Measurements from ENCODE around the gene IPCEF1. TPM values are rescaled to one million over a fixed set of nuclear protein-coding genes. Genes with fewer than 3 reads are reported as not detected.

IPCEF1 gene
- total RNA-seq, 1 experiment from 2014 or later: 1.9 TPM

DNA sequence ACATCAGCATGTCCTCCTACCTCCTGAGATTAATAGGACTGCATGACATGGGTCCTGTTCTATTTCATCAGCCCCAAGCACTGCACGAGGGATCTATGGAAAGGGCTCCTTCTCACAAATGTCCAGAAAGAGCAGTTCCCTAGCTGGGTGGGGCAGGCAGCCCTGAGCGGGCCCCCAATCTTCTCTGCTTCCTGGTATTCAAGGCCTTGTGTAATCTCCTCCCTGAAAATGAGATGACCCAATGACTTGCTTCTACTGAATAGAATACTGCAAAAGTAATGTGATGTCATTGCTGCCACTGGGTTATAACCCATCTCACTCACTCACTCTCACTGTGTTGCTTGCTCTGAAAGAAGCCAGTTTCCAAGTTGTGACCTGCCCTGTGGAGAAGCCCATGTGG, 191.1 kb downstream of the IPCEF1 start:
- ChIA-PET CTCF (no interaction called here), POLR2A (no interaction called here)

DNA sequence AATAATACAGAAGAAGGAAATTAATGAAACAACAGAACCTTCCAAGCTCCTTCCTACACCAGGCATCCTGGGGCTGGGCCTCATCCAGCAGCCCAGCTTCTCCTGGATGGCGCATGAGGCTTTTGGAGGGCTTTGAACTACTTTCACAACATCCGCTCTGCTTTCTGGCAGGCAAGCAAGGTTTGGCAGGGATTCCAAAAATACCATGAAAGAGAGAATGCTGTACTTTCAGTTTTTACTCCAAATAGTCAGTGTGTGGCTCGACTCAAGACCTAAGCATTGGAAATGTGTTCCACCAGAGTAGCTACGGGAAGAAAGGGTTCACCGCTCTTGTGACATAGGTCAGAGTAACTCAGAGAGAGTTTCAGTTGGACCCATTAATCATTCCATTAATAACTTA, 192.2 kb downstream of the IPCEF1 start:
- Histone ChIP-seq H3K36me3 (ENCODE audit: control insufficient read depth, insufficient read depth, low read length) (no peaks in the 10 kb centered on the region), H3K27me3 (replicated peaks; ENCODE audit: control insufficient read depth, insufficient read depth, low read length) (no peaks in the 10 kb centered on the region), H3K4me1 (no peaks in the 10 kb centered on the region), H3K4me3 (ENCODE audit: low read depth, low read length) (no peak overlapping the region), H3K9me3 (no peaks in the 10 kb centered on the region)
- Mint-ChIP-seq H3K9me3 (ENCODE audit: unreplicated experiment) (no peaks in the 10 kb centered on the region), H3K27me3 (ENCODE audit: insufficient read depth, unreplicated experiment) (no peaks in the 10 kb centered on the region), H3K27ac (ENCODE audit: unreplicated experiment) (no peak overlapping the region), H3K4me1 (ENCODE audit: low read depth, unreplicated experiment) (no peaks in the 10 kb centered on the region), H3K36me3 (ENCODE audit: insufficient read depth, unreplicated experiment) (no peaks in the 10 kb centered on the region), H3K4me3 (ENCODE audit: unreplicated experiment) (no peak overlapping the region)
- no peak for DNase-seq
- ChIA-PET CTCF (no interaction called here), POLR2A (no interaction called here)
- intact Hi-C loops (cut with micrococcal nuclease; ENCODE audit: unreplicated experiment): no loop called here
- BruUV-seq (replicated peaks): no TSS peak
- TF ChIP-seq, protein P1, sequence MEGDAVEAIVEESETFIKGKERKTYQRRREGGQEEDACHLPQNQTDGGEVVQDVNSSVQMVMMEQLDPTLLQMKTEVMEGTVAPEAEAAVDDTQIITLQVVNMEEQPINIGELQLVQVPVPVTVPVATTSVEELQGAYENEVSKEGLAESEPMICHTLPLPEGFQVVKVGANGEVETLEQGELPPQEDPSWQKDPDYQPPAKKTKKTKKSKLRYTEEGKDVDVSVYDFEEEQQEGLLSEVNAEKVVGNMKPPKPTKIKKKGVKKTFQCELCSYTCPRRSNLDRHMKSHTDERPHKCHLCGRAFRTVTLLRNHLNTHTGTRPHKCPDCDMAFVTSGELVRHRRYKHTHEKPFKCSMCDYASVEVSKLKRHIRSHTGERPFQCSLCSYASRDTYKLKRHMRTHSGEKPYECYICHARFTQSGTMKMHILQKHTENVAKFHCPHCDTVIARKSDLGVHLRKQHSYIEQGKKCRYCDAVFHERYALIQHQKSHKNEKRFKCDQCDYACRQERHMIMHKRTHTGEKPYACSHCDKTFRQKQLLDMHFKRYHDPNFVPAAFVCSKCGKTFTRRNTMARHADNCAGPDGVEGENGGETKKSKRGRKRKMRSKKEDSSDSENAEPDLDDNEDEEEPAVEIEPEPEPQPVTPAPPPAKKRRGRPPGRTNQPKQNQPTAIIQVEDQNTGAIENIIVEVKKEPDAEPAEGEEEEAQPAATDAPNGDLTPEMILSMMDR (IDR thresholded peaks at IDR 0.05; ENCODE audit: insufficient read depth in 1 of 2, low read depth in 1 of 2, low read length in 1 of 2, severe bottlenecking in 1 of 2, unreplicated experiment in 1 of 2): no peak

More for the DNA sequence above, 191.1 kb downstream of the IPCEF1 start:
- DNase-seq: no peak
- Mint-ChIP-seq H3K4me3 (ENCODE audit: unreplicated experiment) (no peak overlapping the region), H3K27me3 (ENCODE audit: insufficient read depth, unreplicated experiment) (no peaks in the 10 kb centered on the region), H3K4me1 (ENCODE audit: low read depth, unreplicated experiment) (no peaks in the 10 kb centered on the region), H3K36me3 (ENCODE audit: insufficient read depth, unreplicated experiment) (no peaks in the 10 kb centered on the region), H3K27ac (ENCODE audit: unreplicated experiment) (no peak overlapping the region), H3K9me3 (ENCODE audit: unreplicated experiment) (no peaks in the 10 kb centered on the region)
- intact Hi-C loops (cut with micrococcal nuclease; ENCODE audit: unreplicated experiment): no loop called here
- H3K27me3 ChIP-seq (replicated peaks; ENCODE audit: control insufficient read depth, insufficient read depth, low read length): no peaks in the 10 kb centered on the region
- no TSS peak for BruUV-seq (replicated peaks)
- H3K36me3 ChIP-seq (ENCODE audit: control insufficient read depth, insufficient read depth, low read length): no peaks in the 10 kb centered on the region
- no peaks in the 10 kb centered on the region for H3K4me1 ChIP-seq
- no peaks in the 10 kb centered on the region for H3K9me3 ChIP-seq
- TF ChIP-seq, protein P1 (IDR thresholded peaks at IDR 0.05; ENCODE audit: insufficient read depth in 1 of 2, low read depth in 1 of 2, low read length in 1 of 2, severe bottlenecking in 1 of 2, unreplicated experiment in 1 of 2): no peak
- H3K4me3 ChIP-seq (ENCODE audit: low read depth, low read length): no peak overlapping the region

DNA sequence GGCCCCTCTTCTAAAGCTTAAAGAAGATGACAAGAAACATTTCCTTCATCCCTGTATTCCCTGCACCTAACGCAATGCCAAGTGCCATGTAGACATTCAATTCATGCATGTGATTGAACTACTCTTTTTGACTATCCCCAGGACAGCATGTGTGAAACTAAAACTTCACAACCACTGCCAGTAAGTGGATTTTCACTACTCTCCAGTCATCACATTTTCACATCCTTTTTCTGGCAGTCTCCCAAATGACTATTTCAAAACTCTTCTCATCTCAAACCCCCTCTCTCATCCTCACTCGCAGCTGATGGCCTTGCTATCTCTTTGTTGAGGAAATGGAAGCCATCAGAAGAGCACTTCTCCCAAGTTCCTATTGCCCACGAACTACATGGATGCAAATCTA, 194.9 kb downstream of the IPCEF1 start:
- Histone ChIP-seq H3K4me1 (no peaks in the 10 kb centered on the region), H3K4me3 (ENCODE audit: low read depth, low read length) (no peak overlapping the region), H3K9me3 (no peaks in the 10 kb centered on the region), H3K27me3 (replicated peaks; ENCODE audit: control insufficient read depth, insufficient read depth, low read length) (no peaks in the 10 kb centered on the region), H3K36me3 (ENCODE audit: control insufficient read depth, insufficient read depth, low read length) (no peaks in the 10 kb centered on the region)
- TF ChIP-seq, protein P1 (IDR thresholded peaks at IDR 0.05; ENCODE audit: insufficient read depth in 1 of 2, low read depth in 1 of 2, low read length in 1 of 2, severe bottlenecking in 1 of 2, unreplicated experiment in 1 of 2): no peak
- no TSS peak for BruUV-seq (replicated peaks)
- Mint-ChIP-seq H3K4me3 (ENCODE audit: unreplicated experiment) (no peak overlapping the region), H3K9me3 (ENCODE audit: unreplicated experiment) (no peaks in the 10 kb centered on the region), H3K27ac (ENCODE audit: unreplicated experiment) (no peak overlapping the region), H3K36me3 (ENCODE audit: insufficient read depth, unreplicated experiment) (no peaks in the 10 kb centered on the region), H3K4me1 (ENCODE audit: low read depth, unreplicated experiment) (no peaks in the 10 kb centered on the region), H3K27me3 (ENCODE audit: insufficient read depth, unreplicated experiment) (no peaks in the 10 kb centered on the region)
- no peak for DNase-seq
- intact Hi-C loops (cut with micrococcal nuclease; ENCODE audit: unreplicated experiment): no loop called here
- ChIA-PET CTCF (no interaction called here), POLR2A (no interaction called here)
